ENCODE results near the gene GP1BA.

DNA sequence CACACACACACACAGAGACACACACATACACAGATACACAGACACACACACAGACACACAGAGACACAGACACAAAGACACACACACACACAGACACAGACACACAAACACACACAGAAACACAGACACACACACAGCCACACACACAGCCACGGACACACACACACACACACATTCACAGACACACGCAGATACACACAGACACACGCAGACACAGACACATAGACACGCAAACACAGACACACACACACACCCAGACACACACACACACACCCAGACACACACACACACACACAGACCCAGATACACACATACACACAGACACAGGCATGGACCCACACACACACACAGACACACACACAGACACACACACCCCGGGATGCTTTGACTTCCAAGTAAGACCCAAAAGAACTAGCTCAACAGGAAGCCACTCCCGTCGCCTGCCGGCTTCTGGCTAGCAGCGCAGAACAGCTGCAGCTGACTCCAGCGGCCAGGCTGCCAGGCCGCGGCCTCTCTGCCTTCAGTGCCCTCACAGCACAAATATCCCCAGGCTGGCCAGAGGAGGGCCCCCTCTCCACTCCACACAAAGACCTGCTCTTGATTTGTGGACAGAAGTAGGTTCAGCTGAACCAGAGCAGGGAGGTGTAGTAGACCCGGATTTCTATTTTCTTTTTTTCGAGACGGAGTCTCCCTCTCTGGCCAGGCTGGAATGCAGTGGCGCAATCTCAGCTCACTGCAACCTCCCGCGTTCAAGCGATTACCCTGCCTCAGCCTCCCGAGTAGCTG is 23.2 kb upstream of the GP1BA start:
- TF ChIP-seq, protein P1, sequence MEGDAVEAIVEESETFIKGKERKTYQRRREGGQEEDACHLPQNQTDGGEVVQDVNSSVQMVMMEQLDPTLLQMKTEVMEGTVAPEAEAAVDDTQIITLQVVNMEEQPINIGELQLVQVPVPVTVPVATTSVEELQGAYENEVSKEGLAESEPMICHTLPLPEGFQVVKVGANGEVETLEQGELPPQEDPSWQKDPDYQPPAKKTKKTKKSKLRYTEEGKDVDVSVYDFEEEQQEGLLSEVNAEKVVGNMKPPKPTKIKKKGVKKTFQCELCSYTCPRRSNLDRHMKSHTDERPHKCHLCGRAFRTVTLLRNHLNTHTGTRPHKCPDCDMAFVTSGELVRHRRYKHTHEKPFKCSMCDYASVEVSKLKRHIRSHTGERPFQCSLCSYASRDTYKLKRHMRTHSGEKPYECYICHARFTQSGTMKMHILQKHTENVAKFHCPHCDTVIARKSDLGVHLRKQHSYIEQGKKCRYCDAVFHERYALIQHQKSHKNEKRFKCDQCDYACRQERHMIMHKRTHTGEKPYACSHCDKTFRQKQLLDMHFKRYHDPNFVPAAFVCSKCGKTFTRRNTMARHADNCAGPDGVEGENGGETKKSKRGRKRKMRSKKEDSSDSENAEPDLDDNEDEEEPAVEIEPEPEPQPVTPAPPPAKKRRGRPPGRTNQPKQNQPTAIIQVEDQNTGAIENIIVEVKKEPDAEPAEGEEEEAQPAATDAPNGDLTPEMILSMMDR (IDR thresholded peaks at IDR 0.05 in 4 of 5, conservative IDR thresholded peaks at IDR 0.05 in 1 of 5): peak; percentile 90 to 96 (median 91)
- no peak for TF ChIP-seq POLR2A (IDR thresholded peaks at IDR 0.05)
